ENCODE data around the gene LRRC4B. TPM values are rescaled to one million over a fixed set of nuclear protein-coding genes. Genes with fewer than 3 reads are reported as not detected.

LRRC4B gene
- total RNA-seq, 1 experiment from 2014 or later: 3.8 TPM

GRCh38 chr19:50563597-50563996 lies 4.6 kb downstream of the LRRC4B start:
- Histone ChIP-seq H2AK5ac (ENCODE audit: insufficient read length, low read length) (no peak overlapping the region), H4K20me1 (ENCODE audit: control insufficient read depth, insufficient read depth, insufficient read length) (peaks cover 2% of the 10 kb centered on the region), H3K27ac (ENCODE audit: insufficient read length, low read depth, low read length) (no peak overlapping the region), H2BK12ac (ENCODE audit: insufficient read length, low read depth, low read length) (no peak overlapping the region), H3K23ac (ENCODE audit: insufficient read length, low read depth, low read length) (no peak overlapping the region), H3K9ac (ENCODE audit: extremely low read depth, insufficient read length, low read length) (no peak overlapping the region), H4K91ac (ENCODE audit: insufficient read length, low read depth, low read length) (no peak overlapping the region), H3K79me1 (ENCODE audit: insufficient read depth, low read depth, low read length, poor library complexity, severe bottlenecking) (no peaks in the 10 kb centered on the region), H2BK15ac (ENCODE audit: low read depth, low read length) (no peak overlapping the region), H3K9me3 (ENCODE audit: control insufficient read depth, low read depth, low read length) (no peaks in the 10 kb centered on the region), H2BK5ac (ENCODE audit: insufficient read length, low read length) (no peak overlapping the region), H3K18ac (ENCODE audit: insufficient read length, low read depth, low read length) (no peak overlapping the region), H4K8ac (replicated peaks; ENCODE audit: insufficient read length, low read depth, low read length) (no peak overlapping the region), H3K23me2 (ENCODE audit: insufficient read length, low read depth, low read length, poor library complexity, severe bottlenecking) (peaks cover 9% of the 10 kb centered on the region), H3K14ac (ENCODE audit: insufficient read depth, low read length) (no peak overlapping the region), H3T11ph (ENCODE audit: low read length) (no peak overlapping the region), H3K79me2 (ENCODE audit: insufficient read depth, low read length) (no peaks in the 10 kb centered on the region), H2BK120ac (ENCODE audit: low read depth, low read length, poor library complexity, severe bottlenecking) (no peak overlapping the region), H2BK20ac (ENCODE audit: low read depth, low read length, poor library complexity, severe bottlenecking) (no peak overlapping the region), H3K4ac (ENCODE audit: low read depth, low read length) (no peak overlapping the region), H3K27me3 (ENCODE audit: insufficient read depth, low read length) (peaks cover 24% of the 10 kb centered on the region; the same call in 1 of the 2 replicates), H3K56ac (ENCODE audit: insufficient read length, low read depth, low read length) (no peak overlapping the region), H3K4me2 (ENCODE audit: insufficient read depth, insufficient read length, low read length) (no peak overlapping the region), H4K5ac (ENCODE audit: insufficient read length, low read depth, low read length) (no peak overlapping the region), H2AFZ (ENCODE audit: low read length) (no peak overlapping the region), H3K4me1 (ENCODE audit: insufficient read depth, low read length) (no peaks in the 10 kb centered on the region; the same call in 1 of the 2 replicates)
- H3K9me3 Mint-ChIP-seq: peaks cover 0 to 3% of the 10 kb centered on the region in 2 experiments; a peak in 3 of 5 replicates
- H3K4me1 Mint-ChIP-seq: peaks cover 24 to 46% of the 10 kb centered on the region in 2 experiments
- WGBS (ENCODE audit: extremely low coverage, insufficient read length, low lambda C conversion rate): no CpG with 5 or more reads among the region's 6 CpGs
- no peak for TF ChIP-seq CTCF (conservative IDR thresholded peaks at IDR 0.05)
- H3K4me3 Mint-ChIP-seq: peak overlapping the region; percentile 19 to 64; a peak in 2 of 5 replicates
- no peak overlapping the region for H3K27ac Mint-ChIP-seq
- DNase-seq: no peak
- peaks cover 90% of the 10 kb centered on the region for H3K27me3 Mint-ChIP-seq (ENCODE audit: low read depth)
- H3K36me3 Mint-ChIP-seq (ENCODE audit: insufficient read depth in 1 of 3, low read depth in 3 of 3): no peaks in the 10 kb centered on the region; a peak in 3 of 7 replicates
